HG02571 (cell line): ENCODE results near the gene CCDC7.
A peak's percentile ranks its signal among the peaks of the same experiment; 100 is the strongest.
"Not testable (repeated sequence)": the region's sequence is repeated elsewhere in the genome, so short reads cannot be mapped to it uniquely, and the experiment has no call there.

Experiments
- ATAC-seq: cut with Tn5 transposase; IDR thresholded peaks from one replicate; pipeline ENCODE4 v1.9.1; 2021; ENCODE audit warnings: mild to moderate bottlenecking, moderate library complexity; ENCODE audit not compliant: unreplicated experiment

CCDC7 gene

DNA sequence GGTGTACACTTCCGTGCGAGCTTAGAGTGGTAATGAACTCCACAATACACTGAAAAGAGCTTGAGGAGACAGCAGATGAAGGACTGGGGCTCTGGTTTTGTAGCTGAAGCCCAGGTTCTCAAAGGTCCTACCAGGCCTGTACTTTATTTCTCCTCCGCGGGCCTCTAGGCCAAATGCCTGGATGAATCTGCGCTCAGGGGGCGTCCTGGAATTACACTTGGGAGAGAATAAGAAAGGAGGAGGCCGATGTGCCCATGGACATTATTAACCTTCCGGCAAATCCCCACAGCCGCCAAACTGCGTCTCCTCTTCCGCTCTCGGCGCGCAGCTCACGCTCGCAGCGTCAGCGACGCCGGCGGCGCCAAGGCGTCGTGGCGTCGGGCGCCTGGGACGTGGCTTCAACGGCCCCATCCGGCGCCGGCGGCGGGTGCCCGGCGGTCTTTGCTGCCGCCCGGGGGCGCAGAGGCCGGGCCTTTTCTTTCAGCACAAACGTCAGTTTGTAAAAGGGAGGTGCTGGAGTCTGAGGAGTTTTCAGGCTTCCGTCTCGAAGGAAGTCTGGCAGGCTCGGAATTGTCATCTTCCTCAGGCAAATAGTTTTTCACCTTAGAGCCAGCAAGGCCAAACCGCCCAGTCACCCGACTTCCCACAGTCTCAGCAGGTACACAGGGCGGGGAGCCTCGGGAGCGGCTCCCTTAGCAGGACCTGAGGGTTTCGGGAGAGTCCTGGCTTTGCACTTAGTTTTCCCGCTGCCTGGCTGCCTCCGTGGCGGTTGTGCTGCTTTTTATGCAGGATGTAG, at the start of gene CCDC7:
Gene CCDC7, plus strand, starts transcription at position 401 of the 796 bp plus-strand sequence. CDS start 5,503 bp downstream, outside the sequence.
- peak; percentile 95 for ATAC-seq

DNA sequence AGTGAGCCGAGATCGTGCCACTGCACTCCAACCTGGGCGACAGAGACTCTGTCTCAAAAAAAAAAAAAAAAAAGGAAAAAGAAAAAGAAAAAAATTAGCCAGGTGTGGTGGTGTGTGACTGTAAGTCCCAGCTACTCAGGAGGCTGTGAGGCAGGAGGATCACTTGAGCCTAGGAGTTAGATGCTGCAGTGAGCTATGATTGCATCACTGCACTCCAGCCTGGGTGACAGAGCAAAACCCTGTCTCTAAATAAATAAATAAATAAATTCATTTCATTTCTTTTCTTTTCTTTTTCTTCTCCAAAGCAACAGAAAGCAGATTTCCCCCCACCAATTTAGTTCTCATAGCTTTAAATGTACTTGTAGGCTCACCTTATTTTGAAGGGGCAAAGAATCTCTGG, 48.8 kb upstream of the CCDC7 start:
- ATAC-seq, result not testable (repeated sequence)

DNA sequence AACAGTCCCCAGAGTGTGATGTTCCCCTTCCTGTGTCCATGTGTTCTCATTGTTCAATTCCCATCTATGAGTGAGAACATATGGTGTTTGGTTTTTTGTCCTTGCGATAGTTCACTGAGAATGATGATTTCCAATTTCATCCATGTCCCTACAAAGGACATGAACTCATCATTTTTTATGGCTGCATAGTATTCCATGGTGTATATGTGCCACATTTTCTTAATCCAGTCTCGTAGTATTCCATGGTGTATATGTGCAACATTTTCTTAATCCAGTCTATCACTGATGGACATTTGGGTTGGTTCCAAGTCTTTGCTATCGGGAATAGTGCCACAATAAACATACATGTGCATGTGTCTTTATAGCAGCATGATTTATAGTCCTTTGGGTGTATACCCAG, 46.2 kb upstream of the CCDC7 start:
- ATAC-seq, result not testable (repeated sequence)

- ATAC-seq, result no peak
Observed at GRCh38 chr10:32400961-32401360, 45.0 kb upstream of the CCDC7 start.

DNA sequence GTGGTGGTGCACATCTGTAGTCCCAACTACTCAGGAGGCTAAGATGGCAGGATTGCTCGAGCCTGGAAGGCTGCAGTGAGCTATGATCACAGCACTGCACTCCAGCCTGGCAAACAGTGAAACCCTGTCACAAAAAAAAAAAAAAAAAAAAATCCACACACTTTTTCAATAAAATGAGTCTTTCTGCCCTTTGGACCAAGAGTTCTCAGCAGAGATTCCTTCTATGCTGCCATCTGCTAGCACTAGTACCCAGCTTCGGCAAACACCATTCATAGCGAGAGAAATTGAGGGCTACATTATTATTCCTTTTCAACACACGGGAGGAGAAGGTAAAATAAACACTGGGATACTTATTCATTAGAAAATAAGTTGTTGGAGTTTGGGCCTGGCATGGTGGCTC, 43.4 kb upstream of the CCDC7 start:
- ATAC-seq, result no peak

GRCh38 chr10:32403091-32403490, 42.8 kb upstream of the CCDC7 start:
- ATAC-seq, result no peak

GRCh38 chr10:32408690-32409089, 37.2 kb upstream of the CCDC7 start:
- no peak for ATAC-seq

- no peak for ATAC-seq
Observed at GRCh38 chr10:32409741-32410140, 36.2 kb upstream of the CCDC7 start.

DNA sequence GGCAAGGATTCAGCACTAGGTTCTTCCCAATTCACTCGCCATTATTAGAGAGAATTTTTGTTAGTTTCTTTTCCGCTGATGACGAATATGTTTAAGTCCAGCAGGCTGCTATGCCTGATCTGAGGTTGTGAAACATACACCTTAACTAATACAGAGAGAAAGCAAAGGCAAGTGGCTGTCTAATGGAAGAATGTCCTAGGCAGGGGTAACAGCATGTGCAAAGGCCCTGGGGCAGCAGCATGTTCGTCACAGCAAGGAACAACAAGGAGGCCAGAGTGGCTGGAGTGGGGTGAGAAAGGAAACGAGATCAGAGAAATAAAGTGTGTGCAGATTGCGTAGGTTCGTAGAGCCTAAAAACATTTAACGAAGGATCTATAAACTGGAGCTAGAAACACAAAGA, 35.4 kb upstream of the CCDC7 start:
- ATAC-seq, result no peak

GRCh38 chr10:32411797-32412498, 34.0 kb upstream of the CCDC7 start:
- ATAC-seq, result no peak

DNA sequence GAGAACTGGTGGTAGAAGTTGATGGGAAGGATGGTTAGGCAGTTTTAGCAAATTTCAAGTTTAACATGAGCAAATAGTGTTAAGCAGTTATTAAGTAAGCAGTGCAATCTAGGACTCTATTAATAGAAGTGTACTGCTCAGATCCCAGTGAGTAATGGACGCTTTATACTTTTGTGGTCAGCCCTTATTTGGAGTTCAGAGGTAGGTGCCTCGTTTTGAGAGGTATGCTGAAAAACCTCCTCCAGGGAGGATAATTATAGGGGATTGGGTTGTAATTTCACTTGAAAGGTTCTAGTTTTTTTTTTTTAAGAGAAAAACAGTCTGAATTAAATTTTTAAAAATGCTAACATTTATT, 33.5 kb upstream of the CCDC7 start:
- ATAC-seq, result no peak

DNA sequence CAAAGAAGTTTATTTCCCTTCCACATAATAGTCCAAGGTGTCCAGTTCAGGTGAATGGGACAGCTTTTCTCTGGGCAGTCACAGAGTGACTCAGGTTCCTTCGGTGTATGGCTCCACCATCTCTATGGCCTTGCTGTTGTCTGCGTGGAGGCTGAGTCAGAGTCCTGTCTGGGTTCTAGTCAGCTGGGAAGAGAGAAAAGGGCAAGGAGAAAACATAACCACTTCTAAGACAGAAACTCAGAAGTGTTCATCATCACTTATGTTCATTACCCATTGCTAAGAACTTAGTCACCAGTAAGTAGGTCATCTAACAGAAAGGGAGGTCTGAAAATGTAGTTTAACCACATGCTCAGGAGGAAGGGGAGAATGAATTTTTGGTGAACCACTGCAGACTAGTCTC, 32.4 kb upstream of the CCDC7 start:
- ATAC-seq, result no peak

DNA sequence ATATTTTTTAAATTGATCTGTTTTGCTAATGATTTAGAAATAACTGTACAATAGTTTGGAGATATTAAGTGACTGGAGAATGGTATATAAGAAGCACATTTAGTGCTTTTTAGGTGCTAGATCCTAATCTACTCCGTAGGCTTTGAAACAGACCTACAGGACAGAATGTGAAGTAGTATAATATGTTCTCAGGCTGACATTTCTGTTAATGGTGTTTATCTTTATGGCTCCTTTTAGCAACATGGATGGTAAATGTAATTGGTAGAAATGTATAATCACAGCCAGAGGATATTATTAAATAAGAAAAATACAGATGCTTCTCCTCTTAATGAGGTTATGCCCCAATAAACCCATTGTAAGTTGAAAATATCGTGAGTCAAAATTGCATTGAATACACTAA, 30.6 kb upstream of the CCDC7 start:
- ATAC-seq, result no peak

DNA sequence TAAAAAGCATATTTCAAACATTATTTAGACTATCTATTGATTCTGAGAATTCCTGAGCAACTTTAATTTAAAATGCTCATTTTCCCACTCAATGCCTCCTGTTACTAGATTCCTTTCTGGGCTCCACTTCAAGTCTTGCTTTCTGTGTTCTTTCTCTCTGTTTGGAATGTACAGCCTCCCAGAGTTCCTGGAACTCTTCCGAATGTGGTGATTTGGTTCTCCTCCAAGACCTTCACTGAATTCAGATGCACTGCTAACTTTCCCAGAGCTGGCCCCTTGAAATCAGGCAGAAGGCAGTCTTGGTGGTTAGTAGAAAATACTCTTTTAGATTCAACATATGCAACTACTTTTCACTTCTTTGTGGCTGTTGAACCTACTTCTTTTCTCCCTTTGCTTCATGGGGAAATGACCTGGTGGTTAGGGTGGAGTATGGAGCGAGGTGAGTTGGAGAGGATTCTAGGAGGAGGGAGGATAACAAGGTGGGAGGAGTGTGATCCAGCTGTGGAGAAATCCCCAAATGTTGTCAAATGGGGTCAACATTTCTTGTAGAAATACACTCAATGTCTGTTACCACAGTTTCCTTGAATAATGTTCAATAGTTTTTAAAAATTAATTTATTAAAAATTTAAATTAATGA, 27.9 kb upstream of the CCDC7 start:
- ATAC-seq, result no peak

DNA sequence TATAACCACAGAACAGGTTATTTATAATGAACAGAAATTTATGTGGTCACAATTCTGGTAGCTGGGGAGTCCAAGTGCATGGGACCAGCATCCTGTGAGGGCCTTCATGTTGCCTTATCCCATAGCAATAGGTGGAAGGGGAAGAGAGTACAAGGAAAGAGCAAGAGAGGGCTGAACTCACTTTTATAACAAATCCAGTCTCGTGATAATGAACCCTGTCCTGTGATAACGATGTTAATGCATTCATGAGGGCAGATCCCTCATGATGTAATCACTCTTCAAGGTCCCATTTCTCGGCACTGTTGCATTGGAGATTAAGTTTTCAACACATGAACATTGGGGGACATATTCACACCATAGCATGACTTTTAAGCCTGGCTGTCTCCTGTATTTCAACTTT, 27.4 kb upstream of the CCDC7 start:
- no peak for ATAC-seq

DNA sequence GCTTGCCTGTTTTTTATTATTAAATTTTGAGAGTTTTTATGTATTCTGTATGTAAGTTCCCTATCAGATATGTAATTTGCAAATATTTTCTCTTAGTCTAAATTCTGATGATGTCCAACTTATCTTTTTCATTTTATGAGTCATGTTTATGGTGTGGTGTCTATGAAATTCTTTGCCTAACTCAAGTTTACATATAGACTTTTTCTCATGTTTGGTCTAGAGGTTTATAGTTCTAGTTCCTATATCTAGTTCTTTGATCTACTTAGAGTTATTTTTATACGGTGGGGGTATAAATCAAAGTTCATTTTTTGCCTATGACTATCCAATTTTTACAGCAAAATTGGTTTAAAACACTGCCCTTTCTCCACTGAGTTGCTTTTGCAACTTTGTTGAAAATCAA, 26.3 kb upstream of the CCDC7 start:
- ATAC-seq, result no peak

GRCh38 chr10:32426186-32426585, 19.8 kb upstream of the CCDC7 start:
- no peak for ATAC-seq

- no peak for ATAC-seq
Observed at GRCh38 chr10:32433542-32433941, 12.4 kb upstream of the CCDC7 start.

GRCh38 chr10:32436215-32436614, 9.7 kb upstream of the CCDC7 start:
- ATAC-seq, result no peak

DNA sequence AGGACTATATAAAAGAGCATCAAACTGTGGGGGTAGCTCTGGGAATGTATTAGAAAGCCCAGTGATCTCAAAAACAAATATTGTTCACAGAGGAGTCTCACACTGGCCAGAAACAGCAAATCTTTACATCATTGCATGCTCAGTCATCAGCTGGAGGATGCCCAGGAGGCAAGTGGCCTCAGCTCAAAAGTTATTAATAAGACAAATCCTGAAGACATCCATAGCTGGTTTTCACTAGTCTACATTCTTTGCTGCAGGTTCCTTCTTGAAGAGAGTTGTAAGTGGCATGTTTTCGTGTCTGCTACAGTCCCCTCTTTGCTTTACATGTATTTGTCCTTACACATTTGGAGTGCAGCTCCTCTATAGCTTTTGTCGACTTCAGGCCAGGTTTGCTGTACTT, 8.6 kb upstream of the CCDC7 start:
- no peak for ATAC-seq

DNA sequence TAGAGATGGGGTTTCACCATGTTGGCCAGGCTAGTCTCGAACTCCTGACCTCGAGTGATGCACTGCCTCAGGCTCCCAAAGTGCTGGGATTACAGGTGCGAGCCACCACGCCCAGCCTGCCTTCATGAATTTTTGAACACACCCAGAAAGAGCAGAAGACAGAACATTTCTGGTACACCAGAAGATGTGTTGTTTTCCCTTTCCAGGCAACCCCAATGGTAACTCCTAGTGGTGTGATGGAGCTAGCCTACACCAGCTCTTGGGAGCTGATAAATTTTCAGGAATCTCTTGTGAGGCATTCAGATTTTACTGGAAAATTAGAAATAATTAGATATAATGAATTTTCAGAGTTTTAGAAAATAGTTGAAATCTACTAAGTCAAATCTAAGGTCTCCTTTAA, 904 bp upstream of the CCDC7 start:
- ATAC-seq, result no peak
